MG63 (cell line): Measurements from ENCODE around the gene CFAP45. TPM values are rescaled to one million over a fixed set of nuclear protein-coding genes. Genes with fewer than 3 reads are reported as not detected.

ENCODE experiments used
- DNase-seq: peaks from one replicate; pipeline ENCODE4 v3.0.0-alpha.2; 2020
- H3K27me3 ChIP-seq: fragments of 250-450 bp; sonication (Bioruptor Pico); 2 replicates; pipeline ENCODE4 v1.5.1; 2020; ENCODE audit warnings: mild to moderate bottlenecking, moderate library complexity
- H3K36me3 ChIP-seq: fragments of 250-450 bp; sonication (Bioruptor Pico); 2 replicates; pipeline ENCODE4 v1.5.1; 2020; ENCODE audit warnings: mild to moderate bottlenecking, moderate library complexity
- H3K4me3 ChIP-seq: fragments of 250-450 bp; sonication (Bioruptor Pico); 2 replicates; pipeline ENCODE4 v1.5.1; 2020; ENCODE audit warnings: mild to moderate bottlenecking, moderate library complexity
- H3K9me3 ChIP-seq: fragments of 250-450 bp; sonication (Bioruptor Pico); 2 replicates; pipeline ENCODE4 v1.5.1; 2020; ENCODE audit warnings: mild to moderate bottlenecking, moderate library complexity
- total RNA-seq: library from RNA; depleted of rRNA; stranded (reverse); fragments of >200 nt; shearing (Covaris generic); gene quantifications from 2 replicates; pipeline ENCODE4 v1.2.3, GENCODE V29; 2014; ENCODE audit warnings: low replicate concordance

Gene CFAP45
- total RNA-seq, 1 experiment from 2014 or later: 0.10 TPM

DNA sequence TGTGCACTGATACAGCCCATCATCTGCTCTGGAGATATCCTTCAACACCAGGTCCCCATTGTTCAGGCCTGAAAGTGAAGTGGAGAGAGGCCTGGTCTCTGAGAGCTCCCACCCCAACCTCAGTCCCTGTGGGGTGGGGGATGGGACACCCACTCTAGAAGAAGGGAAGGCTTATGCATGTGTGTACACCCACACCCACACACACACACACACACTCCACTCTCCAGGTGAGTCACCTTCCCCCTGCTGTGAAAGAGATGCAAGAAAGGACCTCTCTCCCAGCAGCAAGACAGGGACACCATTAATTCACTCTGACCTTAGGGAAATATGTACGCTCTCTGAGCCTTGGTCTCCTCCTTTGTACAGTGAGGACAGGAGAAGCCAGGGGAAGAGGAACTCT, 43.4 kb downstream of the CFAP45 start:
- Histone ChIP-seq H3K9me3 (no peaks in the 10 kb centered on the region), H3K4me3 (no peak overlapping the region)
- DNase-seq: peak; percentile 24

GRCh38 chr1:159855709-159856108, 44.3 kb downstream of the CFAP45 start:
- H3K27me3 ChIP-seq: no peaks in the 10 kb centered on the region
- no peaks in the 10 kb centered on the region for H3K36me3 ChIP-seq
- H3K4me3 ChIP-seq: no peak overlapping the region
- H3K9me3 ChIP-seq: no peaks in the 10 kb centered on the region
- DNase-seq: no peak

More for the DNA sequence above, 43.4 kb downstream of the CFAP45 start:
- H3K27me3 ChIP-seq: no peaks in the 10 kb centered on the region
- no peaks in the 10 kb centered on the region for H3K36me3 ChIP-seq

DNA sequence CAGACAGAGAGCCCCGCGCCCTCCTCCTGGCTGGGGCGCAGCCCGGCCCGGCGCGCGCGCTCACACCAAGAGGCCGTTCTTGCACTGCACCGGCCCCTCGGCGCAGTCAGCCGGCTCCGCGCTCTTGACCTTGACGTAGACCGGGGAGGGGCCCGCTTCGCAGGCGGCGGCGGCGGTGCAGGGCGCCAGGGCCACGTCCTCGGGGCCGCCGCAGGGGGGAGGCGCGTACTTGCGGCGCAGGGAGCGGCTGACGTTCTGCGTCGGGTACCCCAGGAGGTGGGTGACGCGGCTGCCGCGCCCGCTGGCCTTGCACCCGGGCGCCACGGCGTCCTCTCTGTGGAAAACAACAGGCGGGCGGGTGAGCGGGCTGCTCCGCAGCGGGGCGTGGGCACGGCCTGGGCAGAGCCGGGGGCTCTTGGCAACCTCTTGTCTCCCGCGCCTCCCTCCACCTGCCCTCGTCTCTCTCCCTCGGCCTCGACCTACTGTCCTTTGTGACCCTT, 45.2 kb downstream of the CFAP45 start:
- H3K4me3 ChIP-seq: peak overlapping the region; percentile 61
- H3K9me3 ChIP-seq: no peaks in the 10 kb centered on the region
- peak; percentile 92 for DNase-seq
- no peaks in the 10 kb centered on the region for H3K36me3 ChIP-seq
- no peaks in the 10 kb centered on the region for H3K27me3 ChIP-seq

DNA sequence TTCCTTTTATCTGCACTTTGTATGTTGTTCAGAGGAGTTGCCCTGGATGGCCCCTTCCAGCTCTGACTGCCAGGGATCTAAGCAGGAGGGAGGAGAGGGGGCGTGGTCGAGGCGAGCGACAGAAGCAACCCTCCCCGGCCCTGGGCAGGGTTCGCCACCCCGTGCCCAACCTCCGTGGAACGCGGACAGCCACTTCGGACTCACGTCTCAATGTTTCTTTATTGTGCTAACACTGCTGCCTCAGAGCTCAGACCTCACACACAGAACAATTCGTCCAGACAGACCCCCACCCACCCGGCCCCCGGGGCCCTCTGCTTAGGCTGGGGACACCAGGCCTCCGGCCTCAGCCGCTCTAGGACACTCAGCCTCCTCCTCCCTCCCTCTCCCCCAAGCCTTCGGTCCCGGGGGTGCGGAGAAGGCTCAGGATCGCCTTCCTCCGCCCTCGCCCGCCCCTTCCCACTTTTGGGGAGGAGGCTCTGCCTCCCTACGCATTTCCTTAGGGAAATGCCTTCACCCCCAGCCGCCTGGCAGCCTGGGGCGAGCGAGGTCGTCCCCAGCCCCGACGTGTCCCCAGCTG, 45.8 kb downstream of the CFAP45 start:
- Histone ChIP-seq H3K27me3 (no peaks in the 10 kb centered on the region), H3K4me3 (peak overlapping the region; percentile 61), H3K9me3 (no peaks in the 10 kb centered on the region), H3K36me3 (no peaks in the 10 kb centered on the region)
- DNase-seq: peak; percentile 84

DNA sequence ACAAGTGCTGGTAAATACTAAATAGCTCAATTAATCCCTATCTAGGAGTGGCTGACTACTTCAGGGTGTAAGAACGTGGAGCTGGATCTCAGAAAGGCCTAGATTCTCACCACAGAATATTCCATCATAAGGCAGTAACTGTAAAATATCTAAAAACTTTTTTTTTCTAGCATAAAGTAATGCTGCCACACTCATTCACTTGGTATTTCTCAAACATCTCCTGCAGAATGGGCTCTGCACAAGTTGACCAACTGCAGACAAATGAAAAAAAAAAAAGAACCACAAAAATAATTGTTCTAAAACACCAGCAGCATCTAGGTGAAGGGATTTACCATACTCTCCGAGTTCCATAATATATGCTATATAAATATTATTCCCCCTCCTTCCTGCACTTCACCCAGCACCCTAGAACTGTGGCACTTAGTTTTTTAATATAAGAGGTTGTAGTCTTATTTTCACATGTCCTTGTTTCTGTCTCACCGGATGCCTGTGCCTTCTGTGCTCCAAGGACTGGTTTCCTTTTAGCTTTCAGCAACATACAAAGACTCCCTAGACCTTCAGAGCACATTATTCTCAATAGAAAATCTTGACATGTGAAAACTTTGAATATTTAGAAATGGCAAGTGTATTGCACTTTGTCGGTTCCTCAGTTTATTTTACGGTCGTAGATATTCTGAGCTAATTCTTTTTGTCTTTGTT, 46.4 kb downstream of the CFAP45 start:
- H3K27me3 ChIP-seq: no peaks in the 10 kb centered on the region
- H3K9me3 ChIP-seq: no peaks in the 10 kb centered on the region
- peak overlapping the region; percentile 61 for H3K4me3 ChIP-seq
- no peaks in the 10 kb centered on the region for H3K36me3 ChIP-seq
- DNase-seq: no peak

DNA sequence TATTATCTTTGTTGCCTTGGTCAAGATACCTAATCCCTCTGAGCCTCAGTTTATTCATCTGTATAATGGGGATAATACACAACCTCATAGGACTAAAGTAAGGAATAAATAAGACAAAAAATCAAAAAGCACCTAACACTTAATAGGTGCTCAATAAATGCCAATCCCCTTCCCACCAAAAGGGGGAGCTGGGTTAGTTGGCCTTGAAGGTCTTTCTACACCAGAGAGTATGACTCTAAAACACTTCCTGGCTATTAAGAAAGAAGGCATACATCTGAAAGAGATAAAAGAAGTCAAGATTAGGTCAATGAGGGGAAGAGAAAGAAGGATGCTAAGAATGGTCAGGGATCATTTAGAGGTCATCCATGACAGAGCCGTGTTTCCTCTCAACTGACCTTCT, 48.6 kb downstream of the CFAP45 start:
- H3K4me3 ChIP-seq: no peak overlapping the region

DNA sequence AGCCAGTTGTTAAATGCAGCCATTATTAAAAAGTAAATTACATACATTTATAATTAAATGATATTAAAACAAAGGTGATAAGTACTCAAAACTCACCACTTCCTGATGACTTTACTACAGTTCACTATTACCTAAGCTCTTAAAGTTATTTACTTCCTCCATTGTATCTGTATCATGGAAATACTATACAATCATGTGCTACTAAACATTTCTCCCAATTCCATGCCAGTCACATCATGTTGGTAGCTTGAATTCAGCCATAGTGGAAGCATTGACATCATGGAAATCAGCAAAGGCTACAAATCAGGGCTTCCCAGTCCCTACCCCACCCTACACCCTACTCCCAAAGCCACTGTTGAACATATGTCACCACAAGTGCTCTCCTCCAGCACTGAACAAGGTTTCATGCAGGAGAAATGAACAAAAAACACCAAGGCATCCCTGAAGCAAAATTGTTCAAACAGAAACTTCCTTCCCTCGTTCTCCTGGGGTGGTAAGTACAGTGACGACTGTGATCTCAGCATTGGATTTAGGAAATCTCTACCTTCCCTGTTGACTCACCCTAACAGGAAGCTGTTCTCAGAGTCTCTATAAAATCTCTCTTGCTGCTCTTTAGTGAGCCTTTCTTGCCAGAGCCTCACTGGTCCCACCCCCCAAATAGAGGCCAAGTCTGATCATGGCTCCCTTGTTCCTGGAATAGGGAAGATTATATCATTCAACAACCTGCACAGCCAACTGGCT, 50.2 kb downstream of the CFAP45 start:
- DNase-seq: peak; percentile 66
- Histone ChIP-seq H3K36me3 (no peaks in the 10 kb centered on the region), H3K27me3 (no peaks in the 10 kb centered on the region), H3K9me3 (no peaks in the 10 kb centered on the region), H3K4me3 (no peak overlapping the region)

More for the DNA sequence above, 48.6 kb downstream of the CFAP45 start:
- no peaks in the 10 kb centered on the region for H3K36me3 ChIP-seq
- no peak for DNase-seq
- no peaks in the 10 kb centered on the region for H3K27me3 ChIP-seq
- no peaks in the 10 kb centered on the region for H3K9me3 ChIP-seq

- Histone ChIP-seq H3K4me3 (no peak overlapping the region), H3K27me3 (no peaks in the 10 kb centered on the region), H3K9me3 (no peaks in the 10 kb centered on the region), H3K36me3 (no peaks in the 10 kb centered on the region)
- no peak for DNase-seq
These were observed 51.6 kb downstream of the CFAP45 start for GRCh38 chr1:159848326-159848725.

DNA sequence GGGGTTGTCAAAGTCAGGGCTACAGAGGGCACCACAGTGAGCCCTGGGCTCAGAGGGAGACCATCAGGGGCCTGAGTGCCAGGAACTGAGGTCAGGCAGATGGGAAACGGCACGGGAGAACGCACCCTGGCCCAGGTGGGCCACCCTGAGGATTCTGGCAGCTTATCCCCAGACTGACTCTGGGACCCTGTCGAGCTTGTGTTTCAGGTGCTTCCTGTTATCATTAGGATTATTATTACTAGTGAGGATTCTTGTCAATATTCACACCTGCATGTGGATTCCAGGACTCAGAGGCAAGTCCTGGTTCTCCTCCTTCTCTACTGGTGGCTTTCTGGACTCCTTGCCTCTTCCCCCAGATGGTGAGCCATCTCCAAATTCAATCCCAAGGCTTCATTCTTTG, 52.7 kb downstream of the CFAP45 start:
- H3K27me3 ChIP-seq: no peaks in the 10 kb centered on the region
- H3K9me3 ChIP-seq: no peaks in the 10 kb centered on the region
- no peak overlapping the region for H3K4me3 ChIP-seq
- no peaks in the 10 kb centered on the region for H3K36me3 ChIP-seq
- DNase-seq: no peak

GRCh38 chr1:159845751-159846629, 54.0 kb downstream of the CFAP45 start:
- Histone ChIP-seq H3K27me3 (no peaks in the 10 kb centered on the region), H3K4me3 (no peak overlapping the region), H3K9me3 (no peaks in the 10 kb centered on the region), H3K36me3 (no peaks in the 10 kb centered on the region)
- DNase-seq: no peak

GRCh38 chr1:159843459-159843858, 56.5 kb downstream of the CFAP45 start:
- Histone ChIP-seq H3K27me3 (no peaks in the 10 kb centered on the region), H3K4me3 (no peak overlapping the region), H3K36me3 (no peaks in the 10 kb centered on the region), H3K9me3 (0 out of 2 replicates have a peak, but pooled peaks cover 3% of the 10 kb centered on the region)
- DNase-seq: peak; percentile 49

GRCh38 chr1:159841749-159842148, 58.2 kb downstream of the CFAP45 start:
- H3K36me3 ChIP-seq: no peaks in the 10 kb centered on the region
- no peak overlapping the region for H3K4me3 ChIP-seq
- DNase-seq: no peak
- H3K27me3 ChIP-seq: no peaks in the 10 kb centered on the region
- H3K9me3 ChIP-seq: 0 out of 2 replicates have a peak, but pooled peaks cover 3% of the 10 kb centered on the region

- 0 out of 2 replicates have a peak, but pooled peaks cover 3% of the 10 kb centered on the region for H3K9me3 ChIP-seq
- H3K4me3 ChIP-seq: no peak overlapping the region
- H3K27me3 ChIP-seq: no peaks in the 10 kb centered on the region
- DNase-seq: no peak
- H3K36me3 ChIP-seq: no peaks in the 10 kb centered on the region
These were observed 60.7 kb downstream of the CFAP45 start for GRCh38 chr1:159839116-159839849.

DNA sequence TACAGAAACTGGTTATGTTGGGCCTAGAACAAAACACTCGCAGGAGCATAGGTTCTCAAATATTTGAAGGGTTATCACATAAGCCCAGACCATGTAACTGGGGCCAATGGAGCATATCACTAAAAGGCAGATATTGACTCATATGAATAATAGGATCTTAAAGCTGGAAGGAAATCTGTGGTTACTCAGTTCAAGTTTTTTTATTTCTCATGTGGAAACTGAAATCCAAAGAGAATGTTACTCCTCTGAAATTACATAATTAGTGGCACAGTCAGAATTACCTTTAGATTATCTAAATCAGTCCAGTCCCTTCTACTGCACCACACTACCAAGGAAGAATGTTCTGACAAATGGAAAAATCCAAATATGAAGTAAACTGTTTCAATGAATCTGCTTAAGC, 61.2 kb downstream of the CFAP45 start:
- no peaks in the 10 kb centered on the region for H3K36me3 ChIP-seq
- DNase-seq: no peak
- H3K27me3 ChIP-seq: no peaks in the 10 kb centered on the region
- no peak overlapping the region for H3K4me3 ChIP-seq
- H3K9me3 ChIP-seq: 0 out of 2 replicates have a peak, but pooled peaks cover 3% of the 10 kb centered on the region

DNA sequence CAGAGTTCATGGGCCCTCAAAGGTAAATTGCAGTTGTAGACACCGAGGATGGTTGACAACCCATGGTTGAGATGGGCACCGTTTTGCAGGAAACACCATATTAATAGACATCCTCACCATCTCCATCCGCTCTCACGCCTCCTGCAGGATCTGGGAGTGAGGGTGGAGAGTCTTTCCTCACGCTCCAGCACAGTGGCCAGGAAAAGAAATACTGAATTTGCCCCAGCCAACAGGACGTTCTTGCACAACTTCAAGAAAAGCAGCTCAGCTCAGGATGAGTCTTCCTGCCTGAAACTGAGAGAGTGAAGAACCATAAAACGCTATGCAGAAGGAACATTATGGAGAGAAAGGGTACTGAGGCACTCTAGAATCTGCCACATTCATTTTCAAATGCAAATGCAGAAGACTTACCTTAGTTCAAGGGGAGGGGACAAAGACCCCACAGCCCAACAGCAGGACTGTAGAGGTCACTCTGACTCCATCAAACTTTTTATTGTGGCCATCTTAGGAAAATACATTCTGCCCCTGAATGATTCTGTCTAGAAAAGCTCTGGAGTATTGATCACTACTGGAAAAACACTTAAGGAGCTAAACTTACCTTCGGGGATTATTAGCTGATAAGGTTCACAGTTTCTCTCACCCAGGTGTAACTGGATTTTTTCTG, 64.0 kb downstream of the CFAP45 start:
- Histone ChIP-seq H3K36me3 (no peaks in the 10 kb centered on the region), H3K27me3 (no peaks in the 10 kb centered on the region), H3K4me3 (no peak overlapping the region), H3K9me3 (0 out of 2 replicates have a peak, but pooled peaks cover 3% of the 10 kb centered on the region)
- DNase-seq: no peak
